ENCODE results near the gene TBC1D22A.
"Not testable (repeated sequence)": the region's sequence is repeated elsewhere in the genome, so short reads cannot be mapped to it uniquely, and the experiment has no call there.

DNA sequence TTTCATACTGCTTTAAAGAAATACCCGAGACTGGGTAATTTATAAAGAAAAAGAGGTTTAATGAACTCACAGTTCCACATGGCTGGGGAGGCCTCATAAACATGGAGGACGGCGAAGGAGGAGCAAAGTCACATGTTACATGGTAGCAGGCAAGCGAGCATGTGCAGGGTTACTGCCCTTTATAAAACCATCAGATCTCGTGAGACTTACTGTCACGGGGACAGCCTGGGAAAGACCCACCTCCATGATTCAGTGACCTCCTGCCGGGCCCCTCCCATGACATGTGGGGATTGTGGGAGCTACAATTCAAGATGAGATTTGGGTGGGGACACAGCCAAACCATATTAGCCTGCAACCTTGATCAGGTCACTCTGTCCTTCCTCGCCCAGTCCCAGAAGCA lies 378.5 kb downstream of the TBC1D22A start:
- TF ChIP-seq, protein P1, sequence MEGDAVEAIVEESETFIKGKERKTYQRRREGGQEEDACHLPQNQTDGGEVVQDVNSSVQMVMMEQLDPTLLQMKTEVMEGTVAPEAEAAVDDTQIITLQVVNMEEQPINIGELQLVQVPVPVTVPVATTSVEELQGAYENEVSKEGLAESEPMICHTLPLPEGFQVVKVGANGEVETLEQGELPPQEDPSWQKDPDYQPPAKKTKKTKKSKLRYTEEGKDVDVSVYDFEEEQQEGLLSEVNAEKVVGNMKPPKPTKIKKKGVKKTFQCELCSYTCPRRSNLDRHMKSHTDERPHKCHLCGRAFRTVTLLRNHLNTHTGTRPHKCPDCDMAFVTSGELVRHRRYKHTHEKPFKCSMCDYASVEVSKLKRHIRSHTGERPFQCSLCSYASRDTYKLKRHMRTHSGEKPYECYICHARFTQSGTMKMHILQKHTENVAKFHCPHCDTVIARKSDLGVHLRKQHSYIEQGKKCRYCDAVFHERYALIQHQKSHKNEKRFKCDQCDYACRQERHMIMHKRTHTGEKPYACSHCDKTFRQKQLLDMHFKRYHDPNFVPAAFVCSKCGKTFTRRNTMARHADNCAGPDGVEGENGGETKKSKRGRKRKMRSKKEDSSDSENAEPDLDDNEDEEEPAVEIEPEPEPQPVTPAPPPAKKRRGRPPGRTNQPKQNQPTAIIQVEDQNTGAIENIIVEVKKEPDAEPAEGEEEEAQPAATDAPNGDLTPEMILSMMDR (IDR thresholded peaks at IDR 0.05; ENCODE audit: poor library complexity): not testable (repeated sequence)
- TF ChIP-seq EZH2phosphoT487 (IDR thresholded peaks at IDR 0.05; ENCODE audit: low read depth, severe bottlenecking, unreplicated experiment): not testable (repeated sequence)
